AG04450 (cell line): Measurements from ENCODE around the gene ATXN1. TPM values are rescaled to one million over a fixed set of nuclear protein-coding genes. Genes with fewer than 3 reads are reported as not detected.
"Not testable (repeated sequence)": the region's sequence is repeated elsewhere in the genome, so short reads cannot be mapped to it uniquely, and the experiment has no call there.

Source experiments
- CTCF ChIA-PET: fragments of 300-600, 350-600 bp; formaldehyde crosslinking; extraction: SDS; loops from one replicate; lab custom pipeline; 2022; ENCODE audit warnings: antibody characterized with exemption, inconsistent platforms; lab: Charles Lee
- POLR2A ChIA-PET: fragments of 350-600 bp; formaldehyde crosslinking; extraction: SDS; loops from one replicate; lab custom pipeline; 2021; ENCODE audit warnings: antibody characterized with exemption, inconsistent platforms; lab: Yijun Ruan, JAX
- DNase-seq: peaks from one replicate; pipeline ENCODE4 v3.0.0-alpha.2; 2011; ENCODE audit warnings: low read depth, low spot score
- H3K27ac ChIP-seq: one replicate; pipeline ENCODE4 v1.5.1; 2012; ENCODE audit warnings: low read depth, low read length, control low read depth
- H3K27me3 ChIP-seq: one replicate; pipeline ENCODE4 v1.6.0; 2012; ENCODE audit warnings: low read length; ENCODE audit not compliant: control insufficient read depth, insufficient read depth
- H3K4me3 ChIP-seq: 2 replicates; pipeline ENCODE4 v1.5.1; 2011; ENCODE audit warnings: mild to moderate bottlenecking, low read depth, low read length, control low read depth
- H3K9me3 ChIP-seq: 2 replicates; pipeline ENCODE4 v1.5.1; 2012; ENCODE audit warnings: low read length; ENCODE audit not compliant: control insufficient read depth, insufficient read depth
- polyA plus RNA-seq: library from polyadenylated mRNA; depleted of rRNA; stranded (reverse); fragments of >200 nt; gene quantifications from 2 replicates; pipeline ENCODE4 v1.2.3, GENCODE V29; 2011
- TF ChIP-seq, protein P1 (sequence below): IDR thresholded peaks from 2 replicates; pipeline ENCODE4 v1.5.1; 2011; ENCODE audit warnings: low read depth, low read length, control low read depth, inconsistent platforms

The ATXN1 gene
- polyA plus RNA-seq, 1 experiment, result 12.6 TPM

DNA sequence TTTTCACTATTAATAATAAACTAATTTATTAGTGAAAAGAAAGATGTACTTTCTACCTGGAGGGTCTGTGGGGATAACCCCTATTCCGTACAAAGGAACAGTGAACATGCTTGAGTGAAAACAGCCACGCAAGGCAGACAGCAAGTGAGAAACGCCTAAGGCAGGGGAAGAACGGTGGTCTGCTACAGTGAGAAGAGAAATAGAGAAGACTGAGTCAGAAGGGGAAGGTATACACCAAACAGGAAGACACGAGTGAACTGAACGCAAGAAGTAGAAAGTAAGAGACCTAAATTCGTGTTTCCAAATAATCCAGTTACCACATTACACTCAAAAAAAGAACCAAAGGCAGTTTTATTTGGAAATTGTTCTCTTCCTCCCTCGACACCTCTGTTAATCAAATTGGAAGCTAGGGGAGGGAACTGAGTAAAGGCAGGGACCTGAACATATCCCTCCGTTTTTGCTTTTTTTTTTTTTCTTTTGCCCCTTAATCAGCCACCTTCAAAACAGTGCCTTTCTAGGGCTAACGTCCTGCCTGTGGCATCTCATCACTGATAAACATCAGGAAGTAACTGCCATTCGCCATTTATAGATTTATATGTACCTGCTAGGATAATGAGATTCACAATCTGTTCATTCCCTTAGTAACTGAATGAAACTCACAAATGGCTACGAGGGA is 48.9 kb downstream of the ATXN1 start:
- ChIA-PET CTCF (interaction anchor here (0.8 to 1.4 kb wide), 5 partner anchors 9 to 43 kb away, joined by 3 to 6 read pairs (median 3); no protein-coding TSS in a partner anchor), POLR2A (interaction anchor here (0.8 to 1.1 kb wide), 2 partner anchors 11 to 13 kb away, joined by 4 to 7 read pairs; no protein-coding TSS in a partner anchor)
- TF ChIP-seq, protein P1, sequence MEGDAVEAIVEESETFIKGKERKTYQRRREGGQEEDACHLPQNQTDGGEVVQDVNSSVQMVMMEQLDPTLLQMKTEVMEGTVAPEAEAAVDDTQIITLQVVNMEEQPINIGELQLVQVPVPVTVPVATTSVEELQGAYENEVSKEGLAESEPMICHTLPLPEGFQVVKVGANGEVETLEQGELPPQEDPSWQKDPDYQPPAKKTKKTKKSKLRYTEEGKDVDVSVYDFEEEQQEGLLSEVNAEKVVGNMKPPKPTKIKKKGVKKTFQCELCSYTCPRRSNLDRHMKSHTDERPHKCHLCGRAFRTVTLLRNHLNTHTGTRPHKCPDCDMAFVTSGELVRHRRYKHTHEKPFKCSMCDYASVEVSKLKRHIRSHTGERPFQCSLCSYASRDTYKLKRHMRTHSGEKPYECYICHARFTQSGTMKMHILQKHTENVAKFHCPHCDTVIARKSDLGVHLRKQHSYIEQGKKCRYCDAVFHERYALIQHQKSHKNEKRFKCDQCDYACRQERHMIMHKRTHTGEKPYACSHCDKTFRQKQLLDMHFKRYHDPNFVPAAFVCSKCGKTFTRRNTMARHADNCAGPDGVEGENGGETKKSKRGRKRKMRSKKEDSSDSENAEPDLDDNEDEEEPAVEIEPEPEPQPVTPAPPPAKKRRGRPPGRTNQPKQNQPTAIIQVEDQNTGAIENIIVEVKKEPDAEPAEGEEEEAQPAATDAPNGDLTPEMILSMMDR, result no peak
- peak overlapping the region; percentile 26; the same call in 1 of the 2 replicates for H3K4me3 ChIP-seq
- H3K27ac ChIP-seq, result peak overlapping the region; percentile 88
- H3K27me3 ChIP-seq, result no peaks in the 10 kb centered on the region
- H3K9me3 ChIP-seq, result no peaks in the 10 kb centered on the region
- DNase-seq, result no peak

DNA sequence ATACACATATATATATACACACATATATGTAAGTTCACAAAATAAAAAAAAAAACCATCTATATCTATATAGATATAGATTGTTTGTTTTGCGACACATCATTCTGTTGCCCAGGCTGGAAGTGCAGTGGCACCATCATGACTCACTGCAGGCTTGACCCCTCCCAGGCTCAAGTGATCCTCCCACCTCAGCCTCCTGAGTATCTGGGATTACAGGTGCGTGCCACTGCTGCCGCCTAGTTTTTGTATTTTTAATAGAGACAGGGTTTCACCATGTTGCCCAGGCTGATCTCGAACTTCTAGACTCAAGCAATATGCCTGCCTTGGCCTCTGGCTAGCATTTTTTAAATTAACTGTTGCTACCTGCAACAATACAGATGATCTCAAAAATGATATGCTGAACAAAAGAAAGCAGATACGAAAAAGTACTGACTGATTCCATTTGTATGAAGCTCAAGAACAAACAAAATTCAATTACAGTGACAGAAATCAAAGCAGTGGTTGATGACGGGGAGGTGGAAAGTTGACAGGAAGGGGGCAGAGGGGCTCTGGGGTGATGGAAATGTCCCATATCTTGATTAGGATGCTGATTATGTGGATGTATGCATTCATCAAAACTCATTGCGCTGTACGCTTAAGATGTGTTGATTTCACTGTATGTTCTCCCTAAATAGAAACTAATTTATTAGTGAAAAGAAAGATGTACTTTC is 49.6 kb downstream of the ATXN1 start:
- Histone ChIP-seq H3K4me3 (no peak overlapping the region), H3K27me3 (no peaks in the 10 kb centered on the region), H3K9me3 (no peaks in the 10 kb centered on the region), H3K27ac (peak overlapping the region; percentile 34)
- ChIA-PET POLR2A (no interaction called here), CTCF (no interaction called here)
- TF ChIP-seq, protein P1, result no peak
- DNase-seq, result no peak

DNA sequence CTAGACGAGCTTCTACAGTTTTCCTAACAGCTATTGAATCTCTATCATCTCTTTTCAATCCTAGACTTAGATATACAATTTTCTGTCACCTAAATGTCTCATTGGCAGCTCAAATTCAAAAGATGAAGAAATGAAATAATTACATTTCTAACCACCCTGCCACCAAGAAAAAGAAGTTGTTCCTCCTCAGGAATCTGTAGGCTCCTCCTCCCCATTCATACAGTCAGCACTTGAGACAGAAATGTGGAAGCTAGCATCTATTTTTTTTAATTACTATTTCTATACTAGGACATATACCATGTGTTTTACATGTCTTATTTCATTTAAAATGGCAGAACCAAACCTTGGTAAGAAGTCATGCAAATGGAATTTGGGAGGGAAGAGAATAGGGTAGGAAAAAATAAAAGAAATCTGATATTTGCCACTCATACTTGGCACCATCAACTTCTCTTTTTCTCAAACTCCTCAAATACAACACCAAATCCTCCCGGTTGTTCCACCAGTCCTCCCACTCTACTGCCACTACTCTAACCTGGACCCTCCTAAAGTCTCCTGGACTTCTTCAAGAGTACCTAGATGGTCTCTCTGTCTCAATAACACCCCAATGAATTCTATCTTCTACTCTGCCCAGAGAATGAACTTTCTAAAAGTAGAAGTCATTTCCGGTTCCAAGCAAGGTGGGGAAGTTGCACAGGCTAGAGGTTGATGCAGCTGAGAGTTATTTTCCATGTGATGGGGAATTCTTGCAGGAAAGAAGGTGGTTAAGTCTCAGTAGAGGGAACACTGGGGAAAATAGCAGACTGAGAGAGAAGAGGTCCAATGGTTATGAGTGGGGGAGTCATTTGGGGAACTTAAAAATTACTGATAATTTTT is 54.1 kb downstream of the ATXN1 start:
- ChIA-PET CTCF (no interaction called here), POLR2A (interaction anchor here (0.6 kb wide), 1 partner anchor 8 kb away, joined by 3 read pairs; no protein-coding TSS in a partner anchor)

DNA sequence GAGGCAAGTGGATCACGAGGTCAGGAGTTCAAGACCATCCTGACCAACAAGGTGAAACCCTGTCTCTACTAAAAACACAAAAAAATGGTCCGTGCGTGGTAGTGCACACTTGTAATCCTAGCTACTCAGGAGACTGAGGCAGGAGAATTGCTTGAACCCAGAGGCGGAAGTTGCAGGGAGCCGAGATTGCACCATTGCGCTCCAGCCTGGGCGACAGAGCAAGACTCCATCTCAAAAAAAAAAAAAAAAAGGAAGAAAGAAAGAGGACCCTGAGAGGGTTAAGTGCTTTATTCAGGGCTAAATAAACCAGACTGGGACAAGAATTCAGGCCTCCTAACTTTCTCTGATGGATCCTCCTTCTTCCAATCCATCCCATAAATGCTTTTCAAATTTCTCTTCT is 54.8 kb downstream of the ATXN1 start:
- H3K4me3 ChIP-seq, H3K9me3 ChIP-seq, H3K27ac ChIP-seq, DNase-seq, CTCF ChIA-PET, H3K27me3 ChIP-seq: not testable (repeated sequence)
- POLR2A ChIA-PET, result interaction anchor here (0.6 kb wide), 1 partner anchor 9 kb away, joined by 3 read pairs; no protein-coding TSS in a partner anchor

More for the DNA sequence above, 54.1 kb downstream of the ATXN1 start:
- H3K27me3 ChIP-seq, result no peaks in the 10 kb centered on the region
- TF ChIP-seq, protein P1, result no peak
- no peak overlapping the region for H3K27ac ChIP-seq
- H3K4me3 ChIP-seq, result no peak overlapping the region
- no peaks in the 10 kb centered on the region for H3K9me3 ChIP-seq
- no peak for DNase-seq

DNA sequence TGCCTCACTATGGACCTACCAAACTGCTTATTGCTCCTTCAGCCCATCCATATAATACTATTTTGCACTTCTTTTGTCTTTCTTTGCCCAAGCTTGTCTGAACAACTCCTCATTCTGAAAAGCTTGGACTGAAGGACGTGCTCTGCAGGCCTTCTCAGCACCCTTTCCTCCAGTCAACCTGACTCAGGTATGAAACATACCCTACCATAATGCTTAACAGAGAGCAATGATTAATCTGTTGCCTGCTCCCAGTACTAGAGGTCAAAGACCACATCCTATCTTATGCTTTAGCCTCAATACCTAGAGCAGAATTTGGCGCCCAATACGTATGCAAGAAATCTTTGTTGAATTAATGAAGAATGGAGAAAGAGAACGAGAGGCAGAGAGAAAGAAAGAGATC is 55.2 kb downstream of the ATXN1 start:
- Histone ChIP-seq H3K27ac (no peak overlapping the region), H3K27me3 (no peaks in the 10 kb centered on the region), H3K4me3 (no peak overlapping the region), H3K9me3 (no peaks in the 10 kb centered on the region)
- TF ChIP-seq, protein P1, result no peak
- CTCF ChIA-PET, result no interaction called here
- POLR2A ChIA-PET, result no interaction called here
- DNase-seq, result no peak
